ENCODE data around the gene ATP2B2. TPM values are rescaled to one million over a fixed set of nuclear protein-coding genes. Genes with fewer than 3 reads are reported as not detected.

ATP2B2 gene
- total RNA-seq, 6 experiments from 2014 or later, result 25.9 to 45.1 (median 35.1) TPM

- H3K27me3 ChIP-seq, result no peaks in the 10 kb centered on the region
- peaks cover 0 to 24% (median 7%) of the 10 kb centered on the region in 4 donors for H3K4me1 ChIP-seq
- intact Hi-C loops (cut with DNase I), result no loop called here
- no peaks in the 10 kb centered on the region for H3K9me3 ChIP-seq
- TF ChIP-seq, protein P1, sequence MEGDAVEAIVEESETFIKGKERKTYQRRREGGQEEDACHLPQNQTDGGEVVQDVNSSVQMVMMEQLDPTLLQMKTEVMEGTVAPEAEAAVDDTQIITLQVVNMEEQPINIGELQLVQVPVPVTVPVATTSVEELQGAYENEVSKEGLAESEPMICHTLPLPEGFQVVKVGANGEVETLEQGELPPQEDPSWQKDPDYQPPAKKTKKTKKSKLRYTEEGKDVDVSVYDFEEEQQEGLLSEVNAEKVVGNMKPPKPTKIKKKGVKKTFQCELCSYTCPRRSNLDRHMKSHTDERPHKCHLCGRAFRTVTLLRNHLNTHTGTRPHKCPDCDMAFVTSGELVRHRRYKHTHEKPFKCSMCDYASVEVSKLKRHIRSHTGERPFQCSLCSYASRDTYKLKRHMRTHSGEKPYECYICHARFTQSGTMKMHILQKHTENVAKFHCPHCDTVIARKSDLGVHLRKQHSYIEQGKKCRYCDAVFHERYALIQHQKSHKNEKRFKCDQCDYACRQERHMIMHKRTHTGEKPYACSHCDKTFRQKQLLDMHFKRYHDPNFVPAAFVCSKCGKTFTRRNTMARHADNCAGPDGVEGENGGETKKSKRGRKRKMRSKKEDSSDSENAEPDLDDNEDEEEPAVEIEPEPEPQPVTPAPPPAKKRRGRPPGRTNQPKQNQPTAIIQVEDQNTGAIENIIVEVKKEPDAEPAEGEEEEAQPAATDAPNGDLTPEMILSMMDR (IDR thresholded peaks at IDR 0.05), result no peak
- TF ChIP-seq POLR2A (IDR thresholded peaks at IDR 0.05), result no peak
- DNase-seq (no peak), ATAC-seq (no peak)
- H3K4me3 ChIP-seq, result no peak overlapping the region
- H3K36me3 ChIP-seq, result no peaks in the 10 kb centered on the region
- H3K27ac ChIP-seq, result no peak overlapping the region
- 94% methylated on average over 7 of the region's 8 CpGs for WGBS (ENCODE audit: insufficient coverage, low coverage, low lambda C conversion rate, missing lambda C conversion rate)
These were observed 7.9 kb upstream of the ATP2B2 start for GRCh38 chr3:10513306-10513705.

DNA sequence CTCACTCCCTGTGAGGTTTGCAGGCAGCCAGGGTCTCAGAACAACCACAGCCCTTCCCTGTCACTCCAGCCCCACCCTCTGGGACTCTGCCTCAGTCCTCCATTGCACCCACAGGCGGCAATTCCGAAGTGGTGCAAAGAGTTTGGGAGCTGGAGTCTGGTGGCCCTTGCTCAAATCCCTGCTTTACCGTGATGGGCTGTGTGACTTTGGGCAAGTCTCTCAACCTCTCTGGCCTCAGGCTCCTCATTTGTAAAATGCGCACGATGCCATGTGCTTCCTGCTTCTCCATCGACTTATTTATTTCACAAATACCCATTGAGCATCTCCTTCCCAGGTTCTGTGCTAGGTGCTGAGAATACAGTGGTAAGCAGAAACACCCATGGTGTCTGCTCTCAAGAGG lies 7.3 kb upstream of the ATP2B2 start:
- 77% methylated on average over 4 of the region's 6 CpGs for WGBS (ENCODE audit: insufficient coverage, low coverage, low lambda C conversion rate, missing lambda C conversion rate)
- no peak for DNase-seq
- Histone ChIP-seq H3K4me1 (peaks cover 0 to 30% (median 10%) of the 10 kb centered on the region in 4 donors), H3K27me3 (no peaks in the 10 kb centered on the region), H3K27ac (no peak overlapping the region), H3K9me3 (no peaks in the 10 kb centered on the region), H3K4me3 (no peak overlapping the region), H3K36me3 (no peaks in the 10 kb centered on the region)
- intact Hi-C loops (cut with DNase I), result no loop called here
- ATAC-seq, result no peak
- TF ChIP-seq, protein P1 (IDR thresholded peaks at IDR 0.05), result no peak
- no peak for TF ChIP-seq POLR2A (IDR thresholded peaks at IDR 0.05)

- Histone ChIP-seq H3K4me3 (no peak overlapping the region), H3K27me3 (no peaks in the 10 kb centered on the region), H3K36me3 (no peaks in the 10 kb centered on the region), H3K27ac (no peak overlapping the region), H3K9me3 (no peaks in the 10 kb centered on the region), H3K4me1 (peaks cover 0 to 35% (median 12%) of the 10 kb centered on the region in 4 donors)
- 63% methylated on average over 5 of the region's 7 CpGs for WGBS (ENCODE audit: insufficient coverage, low coverage, low lambda C conversion rate, missing lambda C conversion rate)
- no peak for TF ChIP-seq POLR2A (IDR thresholded peaks at IDR 0.05)
- TF ChIP-seq, protein P1 (IDR thresholded peaks at IDR 0.05), result no peak
- no peak for DNase-seq
- intact Hi-C loops (cut with DNase I), result no loop called here
- no peak for ATAC-seq
These were observed 6.6 kb upstream of the ATP2B2 start for GRCh38 chr3:10511809-10512494.

DNA sequence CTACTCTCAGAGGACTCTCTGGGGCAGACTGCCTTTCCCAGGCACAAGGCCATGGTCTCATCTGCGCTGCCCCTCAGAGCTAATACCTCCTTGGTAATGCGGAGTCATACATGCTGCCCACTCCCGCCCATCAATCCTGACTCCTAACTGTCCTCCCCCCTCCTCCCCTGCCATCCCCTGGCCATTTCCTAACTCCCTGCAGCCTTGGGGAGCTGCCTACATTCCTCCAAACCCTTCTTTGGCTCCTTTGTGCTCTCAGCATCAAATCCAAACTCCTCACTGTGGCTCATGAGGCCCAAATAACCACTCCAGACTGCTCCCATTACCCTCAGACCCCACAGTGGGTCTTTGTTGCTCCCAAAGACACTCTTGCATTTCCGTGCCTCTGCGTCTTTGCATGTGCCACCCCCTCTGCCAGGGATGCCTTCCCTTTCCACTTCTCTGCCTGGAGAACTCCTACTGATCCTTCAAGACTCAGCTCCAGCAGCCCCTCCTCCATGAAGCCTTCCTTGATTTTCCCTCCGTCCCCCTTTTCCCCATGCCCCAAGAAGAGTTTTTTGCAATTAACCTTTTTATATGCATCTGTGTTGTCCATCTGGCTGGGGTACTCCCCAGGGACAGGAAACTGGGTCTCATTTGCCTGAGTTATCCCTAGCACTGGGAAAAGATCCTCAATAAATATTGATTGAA lies 5.5 kb upstream of the ATP2B2 start:
- no peak overlapping the region for H3K27ac ChIP-seq
- H3K36me3 ChIP-seq, result no peaks in the 10 kb centered on the region
- no peak for TF ChIP-seq POLR2A (IDR thresholded peaks at IDR 0.05)
- TF ChIP-seq, protein P1 (IDR thresholded peaks at IDR 0.05), result no peak
- no peak for DNase-seq
- H3K27me3 ChIP-seq, result no peaks in the 10 kb centered on the region
- H3K4me1 ChIP-seq, result peaks cover 0 to 37% (median 12%) of the 10 kb centered on the region in 4 donors
- H3K4me3 ChIP-seq, result no peak overlapping the region
- intact Hi-C loops (cut with DNase I), result no loop called here
- no peaks in the 10 kb centered on the region for H3K9me3 ChIP-seq
- WGBS (ENCODE audit: insufficient coverage, low coverage, low lambda C conversion rate, missing lambda C conversion rate), result 89% methylated on average over 5 of the region's 6 CpGs
- ATAC-seq, result no peak

All from right lobe of liver (tissue), 6 donors.